Measurements from ENCODE around the gene PTCD3. TPM values are rescaled to one million over a fixed set of nuclear protein-coding genes. Genes with fewer than 3 reads are reported as not detected.
A peak's percentile ranks its signal among the peaks of the same experiment; 100 is the strongest.

The PTCD3 gene
- total RNA-seq, 1 donor from 2014 or later = 123 TPM

DNA sequence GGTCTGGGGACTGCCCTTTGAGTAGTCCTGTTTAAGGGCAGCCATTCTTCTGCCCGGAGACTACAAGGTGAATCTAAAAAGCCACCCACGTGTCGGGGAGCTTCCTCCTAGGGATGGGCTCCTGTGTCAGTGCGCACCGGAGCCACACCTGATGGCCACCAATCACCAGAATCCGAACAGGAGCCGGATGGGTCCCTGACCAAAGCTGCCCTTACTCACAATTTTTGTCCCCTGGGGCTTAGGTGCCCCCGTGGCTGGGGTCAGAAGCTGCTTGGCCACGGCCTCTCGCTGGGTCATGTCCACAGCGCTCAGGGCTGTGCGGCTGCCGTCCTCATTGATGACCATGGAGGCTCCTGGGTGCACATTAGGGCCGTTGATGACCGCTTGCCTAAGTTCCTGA, 31.2 kb upstream of the PTCD3 start:
- no peak overlapping the region for H3K4me3 ChIP-seq
- H3K36me3 ChIP-seq = peaks cover 21 to 43% of the 10 kb centered on the region in 2 donors
- H3K27ac ChIP-seq = no peak overlapping the region
- H3K27me3 ChIP-seq = no peaks in the 10 kb centered on the region
- intact Hi-C loops (cut with DNase I) = loop anchor here (5.0 kb wide), 2 partner anchors 78 to 348 kb away; no protein-coding TSS in a partner anchor
- TF ChIP-seq, protein P1, sequence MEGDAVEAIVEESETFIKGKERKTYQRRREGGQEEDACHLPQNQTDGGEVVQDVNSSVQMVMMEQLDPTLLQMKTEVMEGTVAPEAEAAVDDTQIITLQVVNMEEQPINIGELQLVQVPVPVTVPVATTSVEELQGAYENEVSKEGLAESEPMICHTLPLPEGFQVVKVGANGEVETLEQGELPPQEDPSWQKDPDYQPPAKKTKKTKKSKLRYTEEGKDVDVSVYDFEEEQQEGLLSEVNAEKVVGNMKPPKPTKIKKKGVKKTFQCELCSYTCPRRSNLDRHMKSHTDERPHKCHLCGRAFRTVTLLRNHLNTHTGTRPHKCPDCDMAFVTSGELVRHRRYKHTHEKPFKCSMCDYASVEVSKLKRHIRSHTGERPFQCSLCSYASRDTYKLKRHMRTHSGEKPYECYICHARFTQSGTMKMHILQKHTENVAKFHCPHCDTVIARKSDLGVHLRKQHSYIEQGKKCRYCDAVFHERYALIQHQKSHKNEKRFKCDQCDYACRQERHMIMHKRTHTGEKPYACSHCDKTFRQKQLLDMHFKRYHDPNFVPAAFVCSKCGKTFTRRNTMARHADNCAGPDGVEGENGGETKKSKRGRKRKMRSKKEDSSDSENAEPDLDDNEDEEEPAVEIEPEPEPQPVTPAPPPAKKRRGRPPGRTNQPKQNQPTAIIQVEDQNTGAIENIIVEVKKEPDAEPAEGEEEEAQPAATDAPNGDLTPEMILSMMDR (IDR thresholded peaks at IDR 0.05) = no peak
- peaks cover 8 to 16% of the 10 kb centered on the region in 2 donors for H3K4me1 ChIP-seq
- H3K9me3 ChIP-seq = no peaks in the 10 kb centered on the region
- DNase-seq (ENCODE audit: low spot score in 2 of 2) = no peak

DNA sequence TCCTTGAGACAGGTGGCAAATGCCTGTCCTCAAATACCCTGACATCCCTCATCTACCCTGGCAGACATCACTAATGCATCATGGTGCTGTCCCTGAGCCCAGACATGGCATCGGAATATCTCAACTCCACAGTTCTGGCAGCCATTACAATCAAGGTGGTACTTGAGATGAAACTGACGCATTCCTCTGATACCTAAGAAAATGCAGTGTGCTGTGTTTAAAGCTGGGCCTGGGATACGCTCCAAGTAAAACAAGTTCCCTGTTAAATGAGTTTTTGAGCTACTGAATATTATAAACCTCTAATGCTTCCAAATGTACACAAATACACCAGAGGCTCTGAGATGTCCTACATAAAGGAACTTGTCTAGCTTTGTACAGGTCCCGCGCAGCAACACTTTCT, 30.1 kb upstream of the PTCD3 start:
- peaks cover 21 to 46% of the 10 kb centered on the region in 2 donors for H3K36me3 ChIP-seq
- no peak for DNase-seq (ENCODE audit: low spot score in 2 of 2)
- intact Hi-C loops (cut with DNase I) = no loop called here
- no peaks in the 10 kb centered on the region for H3K27me3 ChIP-seq
- peaks cover 8 to 19% of the 10 kb centered on the region in 2 donors for H3K4me1 ChIP-seq
- TF ChIP-seq, protein P1 (IDR thresholded peaks at IDR 0.05) = no peak
- H3K27ac ChIP-seq = no peak overlapping the region
- H3K4me3 ChIP-seq = no peak overlapping the region
- no peaks in the 10 kb centered on the region for H3K9me3 ChIP-seq

DNA sequence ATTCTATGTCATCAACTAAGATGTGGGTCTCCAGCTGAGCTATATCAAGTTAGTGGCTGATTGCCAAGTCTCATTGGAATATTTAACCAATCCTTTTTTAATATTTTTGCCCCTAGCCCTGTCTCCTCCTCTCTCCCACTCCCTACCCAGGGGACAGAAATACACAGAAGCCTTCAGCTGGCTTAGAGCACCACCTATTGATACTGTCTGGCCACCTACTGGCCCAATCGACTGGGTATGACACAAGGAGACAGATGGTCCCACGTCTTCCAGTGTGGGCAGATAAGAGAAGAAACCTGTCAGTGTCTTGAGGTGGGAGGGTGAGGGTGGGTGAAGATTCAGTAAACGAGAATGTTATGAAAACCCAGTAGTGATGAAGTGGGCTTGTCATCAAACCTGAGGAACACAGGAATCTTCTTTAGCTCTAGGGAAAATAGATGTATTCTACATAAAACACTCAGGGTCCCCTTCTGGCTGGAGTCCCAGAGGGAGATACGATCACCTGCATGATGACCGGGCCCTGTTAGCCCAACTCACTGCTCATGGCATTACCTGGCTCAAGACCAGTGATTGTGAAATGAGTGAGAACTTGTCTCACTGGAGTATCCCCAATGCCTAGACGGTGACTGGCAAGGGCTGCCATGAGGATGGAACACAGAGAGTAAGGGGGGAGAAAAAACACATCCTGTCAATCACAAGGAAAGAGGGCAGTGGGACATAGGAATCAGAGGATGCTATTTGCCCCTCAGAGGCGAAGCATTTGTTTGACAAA, 27.1 kb upstream of the PTCD3 start:
- TF ChIP-seq, protein P1 (IDR thresholded peaks at IDR 0.05) = peak; percentile 46 to 64 (median 53)
- H3K36me3 ChIP-seq = peaks cover 26 to 47% of the 10 kb centered on the region in 2 donors
- peaks cover 0 to 3% of the 10 kb centered on the region in 2 donors for H3K4me1 ChIP-seq
- no peak overlapping the region for H3K4me3 ChIP-seq
- no peaks in the 10 kb centered on the region for H3K9me3 ChIP-seq
- intact Hi-C loops (cut with DNase I) = loop anchor here (2.0 kb wide), 1 partner anchor 192 kb away; no protein-coding TSS in a partner anchor
- no peaks in the 10 kb centered on the region for H3K27me3 ChIP-seq
- no peak overlapping the region for H3K27ac ChIP-seq
- DNase-seq (ENCODE audit: low spot score in 2 of 2) = no peak

DNA sequence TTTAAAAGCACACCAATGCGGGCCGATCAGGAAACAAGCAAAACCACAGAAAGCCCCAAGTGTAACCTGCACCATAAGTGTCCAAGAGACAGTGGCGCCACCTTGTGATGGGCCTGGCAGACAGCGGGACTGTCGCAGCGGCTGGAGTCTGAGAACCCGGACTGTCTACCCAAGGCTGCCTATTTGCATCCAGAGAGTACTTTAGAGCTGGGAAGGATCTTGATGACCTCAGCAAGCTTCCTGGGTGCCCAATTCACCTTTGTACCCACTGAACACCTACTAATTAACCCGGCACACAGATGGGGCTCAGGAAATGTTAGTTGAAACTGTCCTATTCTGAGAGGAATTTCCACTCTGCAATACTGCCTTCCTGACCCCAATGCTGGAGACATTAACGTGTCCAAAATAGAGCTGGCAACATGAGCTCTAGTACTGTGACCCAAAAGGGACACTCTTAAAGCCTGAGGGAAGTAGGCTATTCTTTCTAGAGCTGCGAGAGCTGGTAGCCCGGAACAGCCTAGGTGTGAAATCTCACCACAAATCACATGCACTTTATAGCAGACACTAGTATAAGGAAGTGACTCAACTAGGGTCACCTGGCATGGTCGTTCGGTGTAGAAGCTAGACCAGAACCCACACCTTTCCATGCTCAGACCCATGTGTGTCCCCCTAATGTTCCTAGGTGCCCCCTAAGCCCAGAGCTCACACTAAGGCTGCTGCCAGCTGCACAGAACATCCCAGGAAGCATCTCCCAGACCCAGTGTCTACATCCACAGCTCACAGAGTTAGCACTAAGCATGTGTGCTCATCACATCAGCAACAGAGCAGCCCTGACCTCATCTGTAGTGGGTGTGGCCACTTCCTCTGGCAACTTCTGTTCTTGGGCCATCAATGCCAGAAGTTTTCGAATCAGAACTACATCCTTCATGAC, 25.8 kb upstream of the PTCD3 start:
- peaks cover 0 to 3% of the 10 kb centered on the region in 2 donors for H3K4me1 ChIP-seq
- H3K27me3 ChIP-seq = no peaks in the 10 kb centered on the region
- DNase-seq (ENCODE audit: low spot score in 2 of 2) = peak; percentile 50 to 89
- H3K9me3 ChIP-seq = no peaks in the 10 kb centered on the region
- TF ChIP-seq, protein P1 (IDR thresholded peaks at IDR 0.05) = peak; percentile 66 to 85 (median 71)
- no peak overlapping the region for H3K27ac ChIP-seq
- intact Hi-C loops (cut with DNase I) = loop anchor here (1.0 to 2.0 kb wide), 2 partner anchors 193 to 253 kb away; no protein-coding TSS in a partner anchor
- H3K36me3 ChIP-seq = peaks cover 19 to 35% of the 10 kb centered on the region in 2 donors
- no peak overlapping the region for H3K4me3 ChIP-seq

DNA sequence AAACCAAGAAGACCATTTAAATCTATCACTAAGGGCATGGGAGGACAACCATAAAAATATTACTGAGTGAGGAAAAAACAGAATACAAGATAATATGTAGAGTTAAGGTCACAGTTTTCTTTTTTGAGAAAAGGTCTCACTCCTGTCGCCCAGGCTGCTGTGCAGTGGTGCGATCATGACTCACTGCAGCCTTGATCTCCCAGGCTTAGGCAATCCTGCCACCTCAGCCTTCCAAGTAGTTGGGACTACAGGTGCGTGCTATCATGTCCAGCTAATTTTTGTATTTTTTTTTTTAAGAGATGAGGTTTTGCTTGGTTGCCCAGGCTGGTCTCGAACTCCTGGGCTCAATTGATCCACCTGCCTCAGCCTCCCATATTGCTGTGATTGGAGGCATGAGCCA, 24.3 kb upstream of the PTCD3 start:
- peaks cover 0 to 3% of the 10 kb centered on the region in 2 donors for H3K4me1 ChIP-seq
- no peaks in the 10 kb centered on the region for H3K9me3 ChIP-seq
- intact Hi-C loops (cut with DNase I) = no loop called here
- no peak overlapping the region for H3K27ac ChIP-seq
- H3K4me3 ChIP-seq = no peak overlapping the region
- TF ChIP-seq, protein P1 (IDR thresholded peaks at IDR 0.05) = no peak
- peaks cover 25 to 31% of the 10 kb centered on the region in 2 donors for H3K36me3 ChIP-seq
- no peaks in the 10 kb centered on the region for H3K27me3 ChIP-seq
- no peak for DNase-seq (ENCODE audit: low spot score in 2 of 2)
